Measurements from ENCODE around the gene ZFP92.
A peak's percentile ranks its signal among the peaks of the same experiment; 100 is the strongest.

The ZFP92 gene

DNA sequence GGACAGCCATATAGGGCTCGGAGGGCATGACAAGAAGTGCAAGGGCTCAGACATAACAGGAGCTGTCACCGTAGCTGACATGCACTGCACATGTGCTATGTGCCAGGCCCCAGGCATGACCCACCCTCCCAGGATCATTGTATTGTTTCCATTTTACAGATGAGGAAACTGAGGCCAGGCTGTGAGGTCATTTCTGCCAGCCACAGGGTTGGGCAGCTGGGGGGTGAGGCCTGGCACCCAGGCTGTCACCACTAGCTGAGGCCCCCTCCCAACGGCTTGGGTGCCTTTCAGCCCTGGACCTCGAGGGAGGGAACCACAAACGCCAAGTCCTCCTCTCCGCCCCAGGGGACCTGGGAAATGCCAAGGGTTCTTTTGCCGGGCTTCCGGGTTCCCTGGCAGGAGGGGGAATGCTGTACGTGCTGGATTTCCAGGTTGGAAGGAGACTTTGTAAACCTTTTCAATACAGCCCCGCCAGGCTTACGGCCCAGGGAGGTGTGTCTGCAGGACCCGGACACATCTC, 21.9 kb downstream of the ZFP92 start:
- no peak overlapping the region for H3K9ac ChIP-seq (ENCODE audit: insufficient read length, low read depth)
- H3K27me3 ChIP-seq (ENCODE audit: insufficient read depth, insufficient read length): no peaks in the 10 kb centered on the region
- no peaks in the 10 kb centered on the region for H3K4me1 ChIP-seq (ENCODE audit: insufficient read depth, insufficient read length)
- DNase-seq (ENCODE audit: low read depth, low spot score): no peak
- no peaks in the 10 kb centered on the region for H3K9me3 ChIP-seq (ENCODE audit: insufficient read depth, low read length)
- TF ChIP-seq ZNF274 (IDR thresholded peaks at IDR 0.05; ENCODE audit: low read depth, low read length) (no peak), SUZ12 (IDR thresholded peaks at IDR 0.05; ENCODE audit: extremely low read depth, insufficient read depth, insufficient read length) (no peak), YY1 (IDR thresholded peaks at IDR 0.05; ENCODE audit: insufficient read depth, insufficient read length) (no peak)
- H3K4me3 ChIP-seq (ENCODE audit: insufficient read length, low read depth): no peak overlapping the region
- H3K36me3 ChIP-seq (ENCODE audit: insufficient read depth, insufficient read length, low read length): no peaks in the 10 kb centered on the region

DNA sequence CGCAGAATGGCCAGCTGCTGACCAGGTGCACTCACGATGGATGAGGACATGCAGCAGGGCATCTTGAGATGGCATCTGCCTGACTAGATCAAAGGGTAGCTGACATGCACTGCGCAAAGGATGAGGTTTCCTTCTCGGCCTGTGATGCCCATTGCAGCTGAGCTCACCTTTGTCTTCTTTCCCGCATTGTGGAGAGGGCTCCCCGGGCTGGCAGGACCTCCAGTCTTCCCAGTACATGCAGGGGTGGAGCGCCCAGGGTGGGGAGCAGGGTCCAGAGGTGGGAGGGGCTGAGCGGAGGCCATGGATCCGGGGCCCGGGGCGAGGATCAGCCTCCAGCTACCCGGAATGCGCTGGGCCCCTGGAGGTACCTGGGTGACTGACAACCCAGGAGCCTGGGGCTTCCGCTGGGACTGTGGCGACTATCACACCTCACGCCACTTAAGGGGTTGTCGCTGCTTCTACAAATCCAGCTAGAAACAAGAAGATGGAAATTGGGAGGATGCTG, 22.6 kb downstream of the ZFP92 start:
- no peaks in the 10 kb centered on the region for H3K9me3 ChIP-seq (ENCODE audit: insufficient read depth, low read length)
- H3K27me3 ChIP-seq (ENCODE audit: insufficient read depth, insufficient read length): no peaks in the 10 kb centered on the region

DNA sequence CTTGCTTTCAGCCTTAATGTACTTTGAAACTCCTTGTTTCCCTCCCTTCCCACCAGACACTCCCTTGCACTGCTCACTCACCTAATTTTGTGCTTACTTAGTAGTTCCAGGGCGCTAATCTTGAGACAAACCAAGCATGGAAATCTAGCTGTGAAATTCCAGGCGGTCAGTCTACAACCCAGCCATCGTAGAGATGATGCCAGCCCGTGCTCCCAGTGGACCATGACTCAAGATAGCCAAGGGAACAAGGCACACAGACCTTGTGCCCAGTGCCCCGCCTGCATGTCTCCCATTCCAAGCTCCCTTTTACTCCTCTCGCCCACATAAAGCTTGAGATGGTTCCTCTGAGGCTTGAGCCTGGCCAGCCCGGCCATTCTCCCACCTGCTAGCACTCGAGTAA, 23.5 kb downstream of the ZFP92 start:
- no peak overlapping the region for H3K4me3 ChIP-seq (ENCODE audit: insufficient read length, low read depth)
- TF ChIP-seq SUZ12 (IDR thresholded peaks at IDR 0.05; ENCODE audit: extremely low read depth, insufficient read depth, insufficient read length): no peak
- no peak for TF ChIP-seq YY1 (IDR thresholded peaks at IDR 0.05; ENCODE audit: insufficient read depth, insufficient read length)
- TF ChIP-seq ZNF274 (IDR thresholded peaks at IDR 0.05; ENCODE audit: low read depth, low read length): no peak

More for the DNA sequence above, 22.6 kb downstream of the ZFP92 start:
- H3K4me3 ChIP-seq (ENCODE audit: insufficient read length, low read depth): no peak overlapping the region
- TF ChIP-seq SUZ12 (IDR thresholded peaks at IDR 0.05; ENCODE audit: extremely low read depth, insufficient read depth, insufficient read length) (no peak), ZNF274 (IDR thresholded peaks at IDR 0.05; ENCODE audit: low read depth, low read length) (no peak), YY1 (IDR thresholded peaks at IDR 0.05; ENCODE audit: insufficient read depth, insufficient read length) (no peak)
- H3K9ac ChIP-seq (ENCODE audit: insufficient read length, low read depth): no peak overlapping the region
- H3K4me1 ChIP-seq (ENCODE audit: insufficient read depth, insufficient read length): no peaks in the 10 kb centered on the region
- no peak for DNase-seq (ENCODE audit: low read depth, low spot score)
- H3K36me3 ChIP-seq (ENCODE audit: insufficient read depth, insufficient read length, low read length): no peaks in the 10 kb centered on the region

DNA sequence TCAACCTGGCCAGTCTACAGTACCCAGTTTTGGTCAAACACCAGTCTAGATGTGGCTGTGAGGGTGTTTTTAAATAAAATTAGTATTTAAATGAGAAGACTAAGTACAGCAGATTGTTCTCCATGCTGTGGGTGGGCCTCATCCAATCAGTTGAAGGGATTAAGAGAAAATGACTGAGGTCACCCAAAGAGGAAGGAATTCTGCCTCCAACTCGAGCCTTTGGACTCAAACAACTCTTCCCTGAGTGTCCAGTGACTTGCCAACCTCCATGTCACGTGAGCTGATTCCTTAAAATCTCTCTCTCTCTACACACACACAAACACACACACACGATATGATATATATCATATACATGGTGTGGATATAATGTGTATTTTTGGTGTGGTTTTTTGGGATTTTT, 24.6 kb downstream of the ZFP92 start:
- TF ChIP-seq SUZ12 (IDR thresholded peaks at IDR 0.05; ENCODE audit: extremely low read depth, insufficient read depth, insufficient read length): no peak
- no peak for TF ChIP-seq ZNF274 (IDR thresholded peaks at IDR 0.05; ENCODE audit: low read depth, low read length)
- no peak for TF ChIP-seq YY1 (IDR thresholded peaks at IDR 0.05; ENCODE audit: insufficient read depth, insufficient read length)
- no peaks in the 10 kb centered on the region for H3K9me3 ChIP-seq (ENCODE audit: insufficient read depth, low read length)
- H3K9ac ChIP-seq (ENCODE audit: insufficient read length, low read depth): no peak overlapping the region
- no peak overlapping the region for H3K4me3 ChIP-seq (ENCODE audit: insufficient read length, low read depth)
- H3K4me1 ChIP-seq (ENCODE audit: insufficient read depth, insufficient read length): no peaks in the 10 kb centered on the region
- no peaks in the 10 kb centered on the region for H3K27me3 ChIP-seq (ENCODE audit: insufficient read depth, insufficient read length)
- no peaks in the 10 kb centered on the region for H3K36me3 ChIP-seq (ENCODE audit: insufficient read depth, insufficient read length, low read length)
- no peak for DNase-seq (ENCODE audit: low read depth, low spot score)

More for the DNA sequence above, 23.5 kb downstream of the ZFP92 start:
- Histone ChIP-seq H3K9ac (ENCODE audit: insufficient read length, low read depth) (no peak overlapping the region), H3K9me3 (ENCODE audit: insufficient read depth, low read length) (no peaks in the 10 kb centered on the region), H3K27me3 (ENCODE audit: insufficient read depth, insufficient read length) (no peaks in the 10 kb centered on the region), H3K36me3 (ENCODE audit: insufficient read depth, insufficient read length, low read length) (no peaks in the 10 kb centered on the region), H3K4me1 (ENCODE audit: insufficient read depth, insufficient read length) (no peaks in the 10 kb centered on the region)
- no peak for DNase-seq (ENCODE audit: low read depth, low spot score)

DNA sequence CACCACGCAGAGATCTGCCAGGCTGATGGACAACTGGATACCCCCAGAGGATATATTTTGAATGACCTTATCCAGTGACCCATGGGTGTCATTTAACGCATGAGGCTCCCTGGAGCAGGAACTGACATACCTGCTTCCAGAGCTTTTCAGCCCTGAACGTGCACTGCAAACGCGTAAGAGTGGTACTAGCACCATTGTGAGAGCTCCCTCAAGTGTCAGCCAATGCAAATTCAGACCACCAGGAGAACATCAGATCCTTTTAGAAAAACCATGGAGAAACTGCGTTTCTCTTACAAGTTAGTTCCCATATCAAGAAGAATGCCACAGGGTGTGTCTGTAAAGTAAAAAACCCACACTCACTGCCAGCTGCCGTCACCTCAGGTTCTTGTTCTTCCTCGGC, 27.3 kb downstream of the ZFP92 start:
- DNase-seq (ENCODE audit: low read depth, low spot score): peak; percentile 1
- Histone ChIP-seq H3K4me3 (ENCODE audit: insufficient read length, low read depth) (no peak overlapping the region), H3K9ac (ENCODE audit: insufficient read length, low read depth) (no peak overlapping the region), H3K27me3 (ENCODE audit: insufficient read depth, insufficient read length) (no peaks in the 10 kb centered on the region), H3K9me3 (ENCODE audit: insufficient read depth, low read length) (no peaks in the 10 kb centered on the region), H3K4me1 (ENCODE audit: insufficient read depth, insufficient read length) (no peaks in the 10 kb centered on the region), H3K36me3 (ENCODE audit: insufficient read depth, insufficient read length, low read length) (no peaks in the 10 kb centered on the region)
- TF ChIP-seq ZNF274 (IDR thresholded peaks at IDR 0.05; ENCODE audit: low read depth, low read length) (no peak), YY1 (IDR thresholded peaks at IDR 0.05; ENCODE audit: insufficient read depth, insufficient read length) (no peak), SUZ12 (IDR thresholded peaks at IDR 0.05; ENCODE audit: extremely low read depth, insufficient read depth, insufficient read length) (no peak)

DNA sequence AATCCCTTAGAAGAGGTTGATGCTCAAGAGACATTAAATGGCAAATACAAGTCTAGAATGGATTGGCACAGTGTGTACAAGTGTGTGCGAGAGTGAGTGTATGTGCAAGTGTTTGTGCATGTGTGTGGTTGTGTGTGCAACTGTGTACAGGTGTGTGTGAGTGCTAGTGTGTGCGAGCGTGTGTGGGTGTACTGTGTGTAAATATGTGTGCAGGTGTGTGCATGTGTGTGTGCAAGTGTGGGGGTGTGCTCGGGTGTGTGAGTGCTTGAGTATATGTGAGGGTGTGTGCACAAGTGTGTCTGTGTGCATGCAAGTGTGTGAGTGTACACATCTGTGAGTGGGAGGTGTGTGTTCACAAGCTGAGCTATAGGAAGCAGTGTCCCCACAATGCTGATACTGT, 28.7 kb downstream of the ZFP92 start:
- TF ChIP-seq ZNF274 (IDR thresholded peaks at IDR 0.05; ENCODE audit: low read depth, low read length): no peak
- no peak for TF ChIP-seq SUZ12 (IDR thresholded peaks at IDR 0.05; ENCODE audit: extremely low read depth, insufficient read depth, insufficient read length)
- TF ChIP-seq YY1 (IDR thresholded peaks at IDR 0.05; ENCODE audit: insufficient read depth, insufficient read length): no peak
- Histone ChIP-seq H3K27me3 (ENCODE audit: insufficient read depth, insufficient read length) (no peaks in the 10 kb centered on the region), H3K36me3 (ENCODE audit: insufficient read depth, insufficient read length, low read length) (no peaks in the 10 kb centered on the region), H3K4me1 (ENCODE audit: insufficient read depth, insufficient read length) (no peaks in the 10 kb centered on the region), H3K9me3 (ENCODE audit: insufficient read depth, low read length) (no peaks in the 10 kb centered on the region), H3K4me3 (ENCODE audit: insufficient read length, low read depth) (no peak overlapping the region), H3K9ac (ENCODE audit: insufficient read length, low read depth) (no peak overlapping the region)
- no peak for DNase-seq (ENCODE audit: low read depth, low spot score)

DNA sequence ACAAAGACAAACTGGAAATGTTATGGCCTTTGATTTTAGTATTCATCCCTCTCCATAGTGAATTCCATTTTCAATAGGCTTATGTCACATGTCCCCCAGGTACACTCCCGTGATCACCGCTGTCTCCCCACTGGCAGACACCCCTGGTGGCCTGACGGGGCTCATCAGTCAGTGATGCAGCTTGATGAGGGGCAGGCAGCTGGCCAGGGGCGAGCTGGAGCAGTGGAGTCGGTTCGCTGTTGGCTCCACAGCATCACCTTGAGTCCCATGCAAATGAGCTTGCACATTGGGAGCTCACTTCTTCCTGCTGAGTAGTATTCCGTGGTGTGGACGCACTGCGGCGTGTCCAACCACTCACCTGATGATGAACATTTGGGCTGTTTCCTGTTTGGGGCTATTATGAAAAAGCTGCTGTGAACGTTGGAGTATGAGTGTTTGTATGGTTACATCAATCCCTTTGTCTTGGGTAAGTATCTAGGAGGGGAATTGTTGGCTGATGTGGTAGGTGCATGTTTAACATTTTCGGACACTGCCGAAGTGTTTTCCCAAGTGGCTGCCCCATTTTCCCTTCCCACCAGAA, 29.4 kb downstream of the ZFP92 start:
- H3K36me3 ChIP-seq (ENCODE audit: insufficient read depth, insufficient read length, low read length): no peaks in the 10 kb centered on the region
- H3K9me3 ChIP-seq (ENCODE audit: insufficient read depth, low read length): no peaks in the 10 kb centered on the region
- no peak overlapping the region for H3K4me3 ChIP-seq (ENCODE audit: insufficient read length, low read depth)
- TF ChIP-seq SUZ12 (IDR thresholded peaks at IDR 0.05; ENCODE audit: extremely low read depth, insufficient read depth, insufficient read length) (no peak), ZNF274 (IDR thresholded peaks at IDR 0.05; ENCODE audit: low read depth, low read length) (no peak), YY1 (IDR thresholded peaks at IDR 0.05; ENCODE audit: insufficient read depth, insufficient read length) (no peak)
- no peak for DNase-seq (ENCODE audit: low read depth, low spot score)
- no peak overlapping the region for H3K9ac ChIP-seq (ENCODE audit: insufficient read length, low read depth)
- H3K4me1 ChIP-seq (ENCODE audit: insufficient read depth, insufficient read length): no peaks in the 10 kb centered on the region
- no peaks in the 10 kb centered on the region for H3K27me3 ChIP-seq (ENCODE audit: insufficient read depth, insufficient read length)

Measured in NT2/D1 (cell line).